ENCODE measurements around the gene DCDC2C.

GRCh38 chr2:3727397-3728045 lies 24.1 kb downstream of the DCDC2C start:
- no peak for TF ChIP-seq EZH2 (IDR thresholded peaks at IDR 0.05; ENCODE audit: low read length, missing control alignments)
- TF ChIP-seq, protein P1, sequence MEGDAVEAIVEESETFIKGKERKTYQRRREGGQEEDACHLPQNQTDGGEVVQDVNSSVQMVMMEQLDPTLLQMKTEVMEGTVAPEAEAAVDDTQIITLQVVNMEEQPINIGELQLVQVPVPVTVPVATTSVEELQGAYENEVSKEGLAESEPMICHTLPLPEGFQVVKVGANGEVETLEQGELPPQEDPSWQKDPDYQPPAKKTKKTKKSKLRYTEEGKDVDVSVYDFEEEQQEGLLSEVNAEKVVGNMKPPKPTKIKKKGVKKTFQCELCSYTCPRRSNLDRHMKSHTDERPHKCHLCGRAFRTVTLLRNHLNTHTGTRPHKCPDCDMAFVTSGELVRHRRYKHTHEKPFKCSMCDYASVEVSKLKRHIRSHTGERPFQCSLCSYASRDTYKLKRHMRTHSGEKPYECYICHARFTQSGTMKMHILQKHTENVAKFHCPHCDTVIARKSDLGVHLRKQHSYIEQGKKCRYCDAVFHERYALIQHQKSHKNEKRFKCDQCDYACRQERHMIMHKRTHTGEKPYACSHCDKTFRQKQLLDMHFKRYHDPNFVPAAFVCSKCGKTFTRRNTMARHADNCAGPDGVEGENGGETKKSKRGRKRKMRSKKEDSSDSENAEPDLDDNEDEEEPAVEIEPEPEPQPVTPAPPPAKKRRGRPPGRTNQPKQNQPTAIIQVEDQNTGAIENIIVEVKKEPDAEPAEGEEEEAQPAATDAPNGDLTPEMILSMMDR (conservative IDR thresholded peaks at IDR 0.05 in 1 of 2, IDR thresholded peaks at IDR 0.05 in 1 of 2; ENCODE audit: low read depth in 1 of 2, low read length in 2 of 2): no peak

All from fibroblast of lung (primary cell).